GM19397 (cell line): ENCODE results near the gene KANSL1L.
A peak's percentile ranks its signal among the peaks of the same experiment; 100 is the strongest.
"Not testable (repeated sequence)": the region's sequence is repeated elsewhere in the genome, so short reads cannot be mapped to it uniquely, and the experiment has no call there.

Experiments
- ATAC-seq: cut with Tn5 transposase; IDR thresholded peaks from one replicate; pipeline ENCODE4 v1.9.1; 2021; ENCODE audit warnings: mild to moderate bottlenecking, moderate library complexity; ENCODE audit not compliant: unreplicated experiment

The KANSL1L gene

GRCh38 chr2:210171309-210172218 lies at the start of gene KANSL1L:
Gene KANSL1L, minus strand, starts transcription at chr2:210171409. Its CDS starts 16,827 bp downstream, at chr2:210154582.
- peak; percentile 75 for ATAC-seq

GRCh38 chr2:210215120-210215519 lies 43.9 kb upstream of the KANSL1L start:
- no peak for ATAC-seq

- ATAC-seq = no peak
Measured at GRCh38 chr2:210210185-210210584, 39.0 kb upstream of the KANSL1L start.

GRCh38 chr2:210207929-210208328 lies 36.7 kb upstream of the KANSL1L start:
- ATAC-seq = no peak

- ATAC-seq = no peak
Measured at GRCh38 chr2:210203558-210203957, 32.3 kb upstream of the KANSL1L start.

- ATAC-seq = no peak
Measured at GRCh38 chr2:210203147-210203546, 31.9 kb upstream of the KANSL1L start.

GRCh38 chr2:210199854-210200253 lies 28.6 kb upstream of the KANSL1L start:
- no peak for ATAC-seq

GRCh38 chr2:210199186-210199765 lies 28.1 kb upstream of the KANSL1L start:
- no peak for ATAC-seq

- no peak for ATAC-seq
Measured at GRCh38 chr2:210198326-210198725, 27.1 kb upstream of the KANSL1L start.

- ATAC-seq = no peak
Measured at GRCh38 chr2:210197720-210198119, 26.5 kb upstream of the KANSL1L start.

GRCh38 chr2:210195101-210195852 lies 24.1 kb upstream of the KANSL1L start:
- ATAC-seq = no peak

GRCh38 chr2:210190345-210190744 lies 19.1 kb upstream of the KANSL1L start:
- peak; percentile 43 for ATAC-seq

- ATAC-seq = peak; percentile 61
Measured at GRCh38 chr2:210189452-210190138, 18.4 kb upstream of the KANSL1L start.

- ATAC-seq = no peak
Measured at GRCh38 chr2:210188755-210189154, 17.5 kb upstream of the KANSL1L start.

GRCh38 chr2:210188190-210188589 lies 17.0 kb upstream of the KANSL1L start:
- no peak for ATAC-seq

GRCh38 chr2:210183936-210184335 lies 12.7 kb upstream of the KANSL1L start:
- ATAC-seq = not testable (repeated sequence)

GRCh38 chr2:210181606-210182088 lies 10.4 kb upstream of the KANSL1L start:
- not testable (repeated sequence) for ATAC-seq

GRCh38 chr2:210181033-210181605 lies 9.9 kb upstream of the KANSL1L start:
- not testable (repeated sequence) for ATAC-seq

- ATAC-seq = no peak
Measured at GRCh38 chr2:210180477-210180876, 9.3 kb upstream of the KANSL1L start.

GRCh38 chr2:210179351-210179990 lies 8.3 kb upstream of the KANSL1L start:
- ATAC-seq = no peak
